SU-DHL-6 (cell line): ENCODE data around the gene RAB11FIP3.

Experiments used
- H2AFZ ChIP-seq: fragments of 200-600 bp; sonication (generic); 2 replicates; pipeline ENCODE4 v1.6.1; 2014; ENCODE audit warnings: low read depth, mild to moderate bottlenecking, moderate library complexity, mixed read lengths, antibody characterized with exemption, low read length; ENCODE audit not compliant: severe bottlenecking
- H3F3A ChIP-seq: fragments of 200-600 bp; shearing (Covaris generic); 2 replicates; pipeline ENCODE4 v1.6.0; 2016; ENCODE audit warnings: antibody characterized with exemption, mild to moderate bottlenecking; ENCODE audit not compliant: insufficient read depth
- H3K27ac ChIP-seq: fragments of 200-600 bp; sonication (generic); 2 replicates; pipeline ENCODE4 v1.5.1; 2016; ENCODE audit warnings: low read depth, mild to moderate bottlenecking, low read length, moderate library complexity, mixed read lengths
- H3K27me3 ChIP-seq: fragments of 200-600 bp; sonication (generic), shearing (Covaris generic); 2 replicates; pipeline ENCODE4 v1.6.0; 2014; ENCODE audit warnings: mild to moderate bottlenecking, low read length
- H3K36me3 ChIP-seq: fragments of 200-600 bp; sonication (generic); 2 replicates; pipeline ENCODE4 v1.6.1; 2014; ENCODE audit warnings: mild to moderate bottlenecking, low read length, mixed read lengths
- H3K4me2 ChIP-seq: fragments of 300-600, 200-600 bp; shearing (Covaris generic), sonication (generic); 2 replicates; pipeline ENCODE4 v1.6.0; 2014; ENCODE audit warnings: low read length, low read depth, mild to moderate bottlenecking; ENCODE audit not compliant: poor library complexity, severe bottlenecking
- H3K4me3 ChIP-seq: fragments of 200-600 bp; sonication (generic); 2 replicates; pipeline ENCODE4 v1.5.1; 2014; ENCODE audit warnings: antibody characterized with exemption, low read length, mild to moderate bottlenecking, mixed read lengths; ENCODE audit not compliant: insufficient read depth, poor library complexity, severe bottlenecking
- H3K79me2 ChIP-seq: fragments of 200-600 bp; sonication (generic); 2 replicates; pipeline ENCODE4 v1.6.1; 2014; ENCODE audit warnings: mild to moderate bottlenecking, low read length, moderate library complexity; ENCODE audit not compliant: insufficient read depth
- H3K9ac ChIP-seq: fragments of 200-600 bp; sonication (generic); 2 replicates; pipeline ENCODE4 v1.7.0; 2014; ENCODE audit warnings: mild to moderate bottlenecking, low read length
- H3K9me2 ChIP-seq: fragments of 200-600 bp; sonication (generic); replicated peaks from 2 replicates; pipeline ENCODE4 v1.6.1; 2014; ENCODE audit warnings: low read length; ENCODE audit not compliant: insufficient read depth
- H3K9me3 ChIP-seq: fragments of 200-600 bp; sonication (generic); 2 replicates; pipeline ENCODE4 v1.6.1; 2014; ENCODE audit warnings: low read length, mixed read lengths; ENCODE audit not compliant: insufficient read depth
- H4K20me1 ChIP-seq: fragments of 200-600 bp; sonication (generic); 2 replicates; pipeline ENCODE4 v1.6.1; 2014; ENCODE audit warnings: low read depth, mild to moderate bottlenecking, antibody characterized with exemption, low read length, moderate library complexity, mixed read lengths
- EZH2phosphoT487 ChIP-seq: fragments of 200-600 bp; sonication (generic), shearing (Covaris generic); conservative IDR thresholded peaks from 2 replicates; pipeline ENCODE4 v1.6.1; 2018; ENCODE audit warnings: mild to moderate bottlenecking, antibody characterized with exemption, low read length, moderate library complexity, mixed read lengths
- TF ChIP-seq, protein P1 (sequence below): fragments of 200-600 bp; sonication (generic); IDR thresholded peaks from one replicate; pipeline ENCODE4 v1.5.1; 2017; ENCODE audit warnings: antibody characterized with exemption, mild to moderate bottlenecking, low read length, moderate library complexity; ENCODE audit not compliant: insufficient read depth, poor library complexity, severe bottlenecking

Gene RAB11FIP3

DNA sequence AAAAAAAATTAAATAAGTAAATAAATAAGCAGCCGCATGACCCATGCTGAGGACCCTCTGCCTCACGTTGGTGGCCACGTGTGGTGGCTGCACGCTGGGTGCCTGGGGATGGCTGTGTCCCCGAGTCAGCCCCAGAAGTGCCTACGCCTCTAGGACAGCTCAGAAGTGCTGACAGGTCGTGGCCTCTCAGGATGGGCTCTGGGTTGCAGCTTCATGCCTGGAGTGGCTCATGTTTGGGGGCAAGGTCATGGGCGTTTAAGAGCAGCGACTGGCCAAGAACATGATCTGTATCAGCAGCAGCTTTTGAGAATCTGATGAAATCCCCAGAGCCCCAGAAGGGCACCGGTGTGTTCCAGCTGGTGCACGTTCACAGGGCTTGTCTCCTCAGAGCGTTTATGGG lies 75.3 kb downstream of the RAB11FIP3 start:
- H3K36me3 ChIP-seq = no peaks in the 10 kb centered on the region
- no peaks in the 10 kb centered on the region for H3K9me2 ChIP-seq
- no peak overlapping the region for H2AFZ ChIP-seq
- no peak for TF ChIP-seq EZH2phosphoT487
- TF ChIP-seq, protein P1, sequence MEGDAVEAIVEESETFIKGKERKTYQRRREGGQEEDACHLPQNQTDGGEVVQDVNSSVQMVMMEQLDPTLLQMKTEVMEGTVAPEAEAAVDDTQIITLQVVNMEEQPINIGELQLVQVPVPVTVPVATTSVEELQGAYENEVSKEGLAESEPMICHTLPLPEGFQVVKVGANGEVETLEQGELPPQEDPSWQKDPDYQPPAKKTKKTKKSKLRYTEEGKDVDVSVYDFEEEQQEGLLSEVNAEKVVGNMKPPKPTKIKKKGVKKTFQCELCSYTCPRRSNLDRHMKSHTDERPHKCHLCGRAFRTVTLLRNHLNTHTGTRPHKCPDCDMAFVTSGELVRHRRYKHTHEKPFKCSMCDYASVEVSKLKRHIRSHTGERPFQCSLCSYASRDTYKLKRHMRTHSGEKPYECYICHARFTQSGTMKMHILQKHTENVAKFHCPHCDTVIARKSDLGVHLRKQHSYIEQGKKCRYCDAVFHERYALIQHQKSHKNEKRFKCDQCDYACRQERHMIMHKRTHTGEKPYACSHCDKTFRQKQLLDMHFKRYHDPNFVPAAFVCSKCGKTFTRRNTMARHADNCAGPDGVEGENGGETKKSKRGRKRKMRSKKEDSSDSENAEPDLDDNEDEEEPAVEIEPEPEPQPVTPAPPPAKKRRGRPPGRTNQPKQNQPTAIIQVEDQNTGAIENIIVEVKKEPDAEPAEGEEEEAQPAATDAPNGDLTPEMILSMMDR = no peak
- H3K4me2 ChIP-seq = no peak overlapping the region
- H3K4me3 ChIP-seq = no peak overlapping the region
- H3K27me3 ChIP-seq = no peaks in the 10 kb centered on the region
- H3K79me2 ChIP-seq = no peaks in the 10 kb centered on the region
- no peak overlapping the region for H3K9ac ChIP-seq
- H3K27ac ChIP-seq = no peak overlapping the region
- H3K9me3 ChIP-seq = no peaks in the 10 kb centered on the region
- H4K20me1 ChIP-seq = no peaks in the 10 kb centered on the region
- no peaks in the 10 kb centered on the region for H3F3A ChIP-seq

DNA sequence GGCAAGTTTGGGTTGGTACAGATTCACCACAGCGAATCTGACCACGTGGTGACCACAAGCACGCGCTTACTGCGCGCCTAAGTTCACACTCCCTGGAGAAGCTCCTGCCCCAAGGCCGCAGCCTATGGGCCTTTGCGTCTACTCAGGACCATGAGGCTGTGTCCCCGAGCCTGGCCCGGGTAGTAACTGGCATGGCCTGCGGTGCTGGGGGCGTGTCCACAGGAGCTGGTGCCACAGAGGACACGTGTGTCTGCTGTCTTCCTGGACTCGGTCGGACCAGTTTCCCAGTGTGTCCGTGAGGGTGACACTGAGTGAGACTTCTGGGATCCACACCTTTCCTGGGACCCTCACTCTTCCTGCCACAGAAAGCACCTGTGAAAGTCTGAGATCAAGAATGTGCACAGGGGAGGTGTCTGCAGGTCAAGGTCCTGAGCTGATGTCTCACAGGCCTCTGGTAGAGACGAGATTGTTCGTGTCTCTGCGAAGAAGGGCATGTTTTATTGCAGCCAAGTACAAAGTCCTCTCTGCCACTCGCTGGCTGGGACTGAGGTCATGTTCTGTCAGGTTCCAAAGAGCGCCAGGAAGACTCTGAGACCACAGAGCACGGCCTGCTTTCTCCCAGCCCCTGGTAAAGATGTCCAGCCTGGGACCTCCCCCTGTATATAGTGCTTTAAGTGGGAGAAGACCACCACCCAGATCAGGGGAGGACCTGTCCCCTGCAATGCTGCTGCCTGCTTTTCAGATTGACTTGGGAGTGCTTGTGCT lies 76.9 kb downstream of the RAB11FIP3 start:
- no peak overlapping the region for H3K4me3 ChIP-seq
- no peaks in the 10 kb centered on the region for H3K79me2 ChIP-seq
- no peak overlapping the region for H3K27ac ChIP-seq
- H3F3A ChIP-seq = no peaks in the 10 kb centered on the region
- no peak overlapping the region for H3K9ac ChIP-seq
- no peaks in the 10 kb centered on the region for H3K36me3 ChIP-seq
- H3K4me2 ChIP-seq = no peak overlapping the region
- H2AFZ ChIP-seq = no peak overlapping the region
- no peaks in the 10 kb centered on the region for H4K20me1 ChIP-seq
- H3K9me3 ChIP-seq = no peaks in the 10 kb centered on the region
- H3K27me3 ChIP-seq = no peaks in the 10 kb centered on the region
- no peaks in the 10 kb centered on the region for H3K9me2 ChIP-seq
- TF ChIP-seq, protein P1 = no peak
- no peak for TF ChIP-seq EZH2phosphoT487

DNA sequence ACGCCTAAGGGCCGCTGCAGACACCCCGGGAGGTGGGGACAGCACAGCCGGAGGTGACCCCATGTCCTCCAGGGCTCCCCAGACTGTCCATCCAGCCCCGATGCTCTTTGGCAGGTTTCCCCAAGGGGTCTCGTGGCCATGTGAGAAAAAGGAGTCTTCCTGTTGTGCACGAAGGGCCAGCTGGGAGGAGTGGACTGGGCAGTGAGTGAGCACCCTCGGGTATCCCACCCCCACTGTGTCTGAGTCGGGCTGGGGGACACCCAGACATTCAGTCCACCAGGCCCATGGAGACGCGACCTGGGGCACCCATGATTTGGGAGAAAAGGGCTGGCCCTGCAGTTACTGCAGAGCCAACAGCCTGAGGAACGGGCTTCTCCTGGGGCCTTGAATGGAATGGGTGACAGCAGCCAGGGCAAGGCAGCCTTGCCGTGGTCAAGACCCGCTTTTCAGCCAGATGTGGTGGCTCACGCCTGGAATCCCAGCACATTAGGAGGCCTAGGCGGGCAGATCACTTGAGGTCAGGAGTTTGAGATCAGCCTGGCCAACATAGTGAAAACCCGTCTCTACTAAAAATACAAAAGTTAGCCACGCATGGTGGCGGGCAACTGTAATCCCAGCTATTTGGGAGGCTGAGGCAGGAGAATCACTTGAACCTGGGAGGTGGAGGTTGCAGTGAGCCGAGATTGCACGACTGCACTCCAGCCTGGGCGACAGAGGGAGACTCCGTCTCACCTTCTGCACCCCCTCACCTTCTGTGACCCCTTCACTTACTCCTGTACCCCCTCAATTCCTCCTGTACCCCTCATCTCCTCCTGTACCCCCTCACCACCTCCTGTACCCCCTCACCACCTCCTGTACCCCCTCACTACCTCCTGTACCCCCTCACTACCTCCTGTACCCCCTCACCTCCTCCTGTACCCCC lies 78.0 kb downstream of the RAB11FIP3 start:
- no peaks in the 10 kb centered on the region for H3K79me2 ChIP-seq
- no peak overlapping the region for H3K27ac ChIP-seq
- no peaks in the 10 kb centered on the region for H3F3A ChIP-seq
- H3K27me3 ChIP-seq = no peaks in the 10 kb centered on the region
- no peak overlapping the region for H3K4me2 ChIP-seq
- no peaks in the 10 kb centered on the region for H3K9me2 ChIP-seq
- H3K36me3 ChIP-seq = no peaks in the 10 kb centered on the region
- no peaks in the 10 kb centered on the region for H4K20me1 ChIP-seq
- no peak overlapping the region for H3K4me3 ChIP-seq
- no peak overlapping the region for H3K9ac ChIP-seq
- H3K9me3 ChIP-seq = no peaks in the 10 kb centered on the region
- TF ChIP-seq EZH2phosphoT487 = no peak
- TF ChIP-seq, protein P1 = no peak
- no peak overlapping the region for H2AFZ ChIP-seq
